Measurements from ENCODE around the gene RAMP3. TPM values are rescaled to one million over a fixed set of nuclear protein-coding genes. Genes with fewer than 3 reads are reported as not detected.

The RAMP3 gene
- polyA plus RNA-seq, 1 experiment: not detected

DNA sequence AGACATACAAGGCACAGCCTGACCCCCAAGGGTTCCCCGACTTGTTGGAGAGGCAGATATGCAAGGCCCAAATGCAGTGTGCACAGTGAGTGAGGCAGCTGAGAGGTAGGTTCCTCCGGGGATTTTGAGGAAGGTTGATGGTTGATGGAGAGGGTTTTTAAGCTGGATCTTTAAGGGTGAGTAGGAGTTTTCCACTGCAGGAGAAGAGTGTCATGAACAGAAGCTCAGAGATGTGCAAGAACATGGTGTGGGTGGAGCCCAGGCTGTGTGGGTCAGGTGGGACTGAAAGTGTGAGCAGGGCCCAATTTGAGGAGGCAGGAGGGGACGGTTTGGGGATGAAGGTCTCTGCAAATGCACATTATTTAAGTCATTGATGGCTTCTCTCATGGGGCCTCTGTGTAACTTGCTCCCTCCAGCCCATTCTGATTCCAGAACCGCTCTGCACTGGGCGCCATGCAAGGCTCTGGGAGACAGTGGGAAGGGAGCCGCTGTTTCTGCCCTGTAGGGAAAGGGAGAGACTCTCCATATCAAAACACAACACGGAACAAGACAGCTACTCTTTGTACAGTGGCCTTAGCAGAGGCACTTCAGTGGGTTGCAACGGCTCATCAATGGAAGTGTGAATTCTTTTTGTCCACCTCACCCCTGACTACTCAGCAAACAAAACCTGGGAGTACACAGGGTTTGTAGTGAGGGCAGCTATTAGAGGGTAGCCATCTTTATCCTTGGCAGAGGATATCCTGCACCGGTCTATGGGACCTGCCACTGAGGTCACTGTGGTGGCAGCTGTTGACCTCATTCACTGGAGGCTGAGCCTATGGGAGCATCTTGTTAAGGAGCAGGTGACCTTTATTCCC, 29.7 kb downstream of the RAMP3 start:
- ChIA-PET POLR2A (no interaction called here), CTCF (no interaction called here)
- H3K36me3 ChIP-seq (ENCODE audit: control insufficient read depth, insufficient read depth, low read length): no peaks in the 10 kb centered on the region
- no peak for DNase-seq (ENCODE audit: low read depth)
- H3K27me3 ChIP-seq (ENCODE audit: control insufficient read depth, insufficient read depth, low read length): no peaks in the 10 kb centered on the region; the same call in 1 of the 2 replicates
- TF ChIP-seq, protein P1, sequence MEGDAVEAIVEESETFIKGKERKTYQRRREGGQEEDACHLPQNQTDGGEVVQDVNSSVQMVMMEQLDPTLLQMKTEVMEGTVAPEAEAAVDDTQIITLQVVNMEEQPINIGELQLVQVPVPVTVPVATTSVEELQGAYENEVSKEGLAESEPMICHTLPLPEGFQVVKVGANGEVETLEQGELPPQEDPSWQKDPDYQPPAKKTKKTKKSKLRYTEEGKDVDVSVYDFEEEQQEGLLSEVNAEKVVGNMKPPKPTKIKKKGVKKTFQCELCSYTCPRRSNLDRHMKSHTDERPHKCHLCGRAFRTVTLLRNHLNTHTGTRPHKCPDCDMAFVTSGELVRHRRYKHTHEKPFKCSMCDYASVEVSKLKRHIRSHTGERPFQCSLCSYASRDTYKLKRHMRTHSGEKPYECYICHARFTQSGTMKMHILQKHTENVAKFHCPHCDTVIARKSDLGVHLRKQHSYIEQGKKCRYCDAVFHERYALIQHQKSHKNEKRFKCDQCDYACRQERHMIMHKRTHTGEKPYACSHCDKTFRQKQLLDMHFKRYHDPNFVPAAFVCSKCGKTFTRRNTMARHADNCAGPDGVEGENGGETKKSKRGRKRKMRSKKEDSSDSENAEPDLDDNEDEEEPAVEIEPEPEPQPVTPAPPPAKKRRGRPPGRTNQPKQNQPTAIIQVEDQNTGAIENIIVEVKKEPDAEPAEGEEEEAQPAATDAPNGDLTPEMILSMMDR (IDR thresholded peaks at IDR 0.05; ENCODE audit: insufficient read depth, low read depth, low read length): no peak
- no peak overlapping the region for H3K4me3 ChIP-seq (ENCODE audit: low read depth, low read length)

DNA sequence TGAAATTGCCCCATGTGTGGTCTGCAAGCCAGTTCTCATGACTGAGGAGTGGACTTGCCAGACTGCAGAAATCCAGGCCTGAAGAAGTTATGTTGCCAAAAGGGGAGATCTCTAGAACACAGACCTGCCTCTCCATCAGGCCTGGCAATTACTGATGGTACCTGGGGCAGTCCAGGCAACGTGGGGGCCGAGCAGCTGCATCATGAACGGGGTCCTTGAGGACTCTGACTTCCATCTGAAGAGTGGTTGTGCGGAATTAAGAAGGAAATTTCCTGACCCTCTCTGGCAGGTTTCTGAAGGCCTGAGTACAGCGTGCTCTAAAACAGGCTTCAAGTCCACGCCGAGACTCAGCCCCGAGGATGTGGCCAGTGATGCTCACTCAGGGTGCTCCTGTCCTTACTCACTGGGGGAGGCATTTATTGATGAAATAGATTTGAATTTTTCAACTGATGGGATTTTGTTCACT, 30.4 kb downstream of the RAMP3 start:
- POLR2A ChIA-PET: no interaction called here
- no peak for DNase-seq (ENCODE audit: low read depth)
- H3K27me3 ChIP-seq (ENCODE audit: control insufficient read depth, insufficient read depth, low read length): peaks cover 1% of the 10 kb centered on the region; the same call in 1 of the 2 replicates

DNA sequence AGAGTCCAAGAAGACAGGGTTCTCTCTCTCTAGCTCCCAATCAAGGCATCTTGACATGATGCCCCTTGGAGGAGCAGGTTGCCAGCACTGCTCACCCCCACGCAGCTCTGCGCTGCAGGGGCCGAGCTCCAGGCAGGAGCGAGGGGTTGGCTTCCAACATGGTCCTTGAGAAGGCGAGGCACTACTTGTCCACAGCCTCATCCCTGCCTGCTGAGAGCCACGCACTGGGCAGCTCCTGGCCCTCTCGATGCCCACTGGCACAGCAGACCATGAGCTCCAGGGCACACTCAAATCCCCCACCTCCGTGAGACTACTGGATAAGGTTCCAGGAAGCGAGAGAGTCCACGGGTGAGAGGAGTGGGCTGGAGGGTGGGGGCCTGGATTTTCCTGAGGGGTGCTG, 31.1 kb downstream of the RAMP3 start:
- Histone ChIP-seq H3K27me3 (ENCODE audit: control insufficient read depth, insufficient read depth, low read length) (peaks cover 1% of the 10 kb centered on the region; the same call in 1 of the 2 replicates), H3K4me3 (ENCODE audit: low read depth, low read length) (no peak overlapping the region), H3K36me3 (ENCODE audit: control insufficient read depth, insufficient read depth, low read length) (no peaks in the 10 kb centered on the region)
- no peak for DNase-seq (ENCODE audit: low read depth)
- ChIA-PET POLR2A (no interaction called here), CTCF (no interaction called here)
- TF ChIP-seq, protein P1 (IDR thresholded peaks at IDR 0.05; ENCODE audit: insufficient read depth, low read depth, low read length): no peak

More for the DNA sequence above, 30.4 kb downstream of the RAMP3 start:
- no peak overlapping the region for H3K4me3 ChIP-seq (ENCODE audit: low read depth, low read length)
- no peaks in the 10 kb centered on the region for H3K36me3 ChIP-seq (ENCODE audit: control insufficient read depth, insufficient read depth, low read length)
- TF ChIP-seq, protein P1 (IDR thresholded peaks at IDR 0.05; ENCODE audit: insufficient read depth, low read depth, low read length): no peak
- CTCF ChIA-PET: no interaction called here

DNA sequence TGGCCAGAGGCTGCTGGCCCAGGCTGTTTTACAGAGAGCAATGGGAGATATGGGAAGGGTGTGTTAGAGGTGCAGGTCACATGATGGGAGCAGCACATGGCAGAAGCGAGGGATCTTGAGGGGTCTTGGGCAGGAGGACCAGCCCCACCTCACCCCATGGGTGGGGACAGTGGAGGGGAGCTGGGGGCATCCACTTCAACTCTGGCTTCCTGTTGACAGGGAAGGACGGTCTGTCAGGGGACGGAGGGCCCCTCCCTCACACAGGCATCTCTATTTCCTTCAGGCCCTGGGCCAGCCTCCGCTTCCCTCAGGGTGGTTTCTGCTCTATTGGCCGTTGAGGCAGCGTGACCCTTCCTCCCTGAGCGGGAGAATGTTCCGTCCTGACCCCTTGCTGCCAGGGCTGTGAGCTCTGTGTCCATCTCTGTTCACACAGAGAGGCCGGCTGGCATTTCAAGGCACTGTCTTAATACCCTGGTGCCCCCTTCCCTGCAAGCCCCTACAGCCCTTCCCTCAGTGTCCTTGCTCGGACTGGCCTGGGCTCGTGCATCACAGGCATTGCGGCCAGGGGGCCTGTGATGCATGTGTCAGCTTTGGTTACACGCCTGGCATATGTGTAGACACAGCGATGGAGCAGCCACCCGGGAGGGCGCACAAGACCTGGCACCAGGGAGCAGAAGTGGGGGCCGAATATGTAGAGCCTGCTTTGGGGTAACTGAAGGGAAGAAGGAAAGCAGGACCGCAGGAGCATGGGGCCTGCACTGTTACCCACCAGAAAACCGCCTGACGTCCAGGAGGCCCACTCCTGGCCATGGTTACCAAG, 31.8 kb downstream of the RAMP3 start:
- Histone ChIP-seq H3K27me3 (ENCODE audit: control insufficient read depth, insufficient read depth, low read length) (peaks cover 1% of the 10 kb centered on the region; the same call in 1 of the 2 replicates), H3K4me3 (ENCODE audit: low read depth, low read length) (no peak overlapping the region), H3K36me3 (ENCODE audit: control insufficient read depth, insufficient read depth, low read length) (no peaks in the 10 kb centered on the region)
- CTCF ChIA-PET: interaction anchor here (0.5 kb wide), 1 partner anchor 341 kb away, joined by 3 read pairs; no protein-coding TSS in a partner anchor
- POLR2A ChIA-PET: no interaction called here
- no peak for DNase-seq (ENCODE audit: low read depth)
- TF ChIP-seq, protein P1 (IDR thresholded peaks at IDR 0.05; ENCODE audit: insufficient read depth, low read depth, low read length): no peak
